SK-N-SH (cell line): ENCODE data around the gene FXYD7. TPM values are rescaled to one million over a fixed set of nuclear protein-coding genes. Genes with fewer than 3 reads are reported as not detected.

Source experiments
- CTCF ChIA-PET: fragments of 300-600, 350-600 bp; formaldehyde crosslinking; extraction: SDS; loops from one replicate; lab custom pipeline; 2021; lab: Yijun Ruan, JAX
- POLR2A ChIA-PET: fragments of 350-600 bp; sonication (Branson Sonifier 250); formaldehyde crosslinking; extraction: SDS; loops from one replicate; lab custom pipeline; 2020; ENCODE audit warnings: antibody characterized with exemption, inconsistent platforms; lab: Yijun Ruan, JAX
- DNase-seq: peaks from one replicate; pipeline ENCODE4 v3.0.0; 2012
- H2AFZ ChIP-seq: fragments of 200-600 bp; sonication (generic); 2 replicates; pipeline ENCODE4 v1.8.1; 2016; ENCODE audit warnings: antibody characterized with exemption, mild to moderate bottlenecking, low read depth
- H3F3A ChIP-seq: fragments of 200-600 bp; sonication (generic); replicated peaks from 2 replicates; pipeline ENCODE3; 2016; ENCODE audit warnings: antibody characterized with exemption, mild to moderate bottlenecking; ENCODE audit not compliant: insufficient read depth
- H3K27ac ChIP-seq, 2 experiments: fragments of 200-500 bp in 1 of 2; fragments of 200-600 bp in 1 of 2; sonication (Bioruptor generic) in 1 of 2; sonication (generic), shearing (Covaris generic) in 1 of 2; 2 replicates each; pipeline versions ENCODE4 v1.5.1 to v1.6.1; 2014 to 2016; ENCODE audit warnings: low read depth in 2 of 2, inconsistent platforms in 1 of 2, low read length in 1 of 2, mild to moderate bottlenecking in 1 of 2, mixed read lengths in 1 of 2
- H3K27me3 ChIP-seq: fragments of 200-600 bp; sonication (generic), shearing (Covaris generic); 2 replicates; pipeline ENCODE4 v1.6.1; 2016; ENCODE audit warnings: mixed run types; ENCODE audit not compliant: insufficient read depth
- H3K36me3 ChIP-seq, 2 experiments: fragments of 200-500 bp in 1 of 2; fragments of 200-600 bp in 1 of 2; sonication (Bioruptor generic) in 1 of 2; sonication (generic) in 1 of 2; replicated peaks in 1 of 2; 2 replicates each; pipeline versions ENCODE3 to v1.5.1; 2014 to 2016; ENCODE audit warnings: low read length in 1 of 2, mild to moderate bottlenecking in 1 of 2; ENCODE audit not compliant: insufficient read depth in 2 of 2, control insufficient read depth in 1 of 2
- H3K4me1 ChIP-seq, 2 experiments: fragments of 200-500 bp in 1 of 2; fragments of 200-600 bp in 1 of 2; sonication (Bioruptor generic) in 1 of 2; sonication (generic), shearing (Covaris generic) in 1 of 2; 2 replicates each; pipeline versions ENCODE4 v1.5.1 to v1.6.1; 2014 to 2016; ENCODE audit warnings: low read depth in 1 of 2, low read length in 1 of 2, mixed run types in 1 of 2; ENCODE audit not compliant: insufficient read depth in 2 of 2, control insufficient read depth in 1 of 2
- H3K4me2 ChIP-seq: fragments of 200-600 bp; sonication (generic), shearing (Covaris generic); 2 replicates; pipeline ENCODE4 v1.6.1; 2017; ENCODE audit warnings: mixed run types
- H3K4me3 ChIP-seq, 2 experiments: fragments of 200-500 bp in 1 of 2; fragments of 200-600 bp in 1 of 2; sonication (Bioruptor generic) in 1 of 2; sonication (generic), shearing (Covaris generic) in 1 of 2; 2 replicates each; pipeline versions ENCODE4 v1.5.1 to v1.8.1; 2014 to 2016; ENCODE audit warnings: low read depth in 2 of 2, inconsistent platforms in 1 of 2, low read length in 1 of 2, mild to moderate bottlenecking in 1 of 2, mixed read lengths in 1 of 2, moderate library complexity in 1 of 2
- H3K79me2 ChIP-seq: fragments of 200-600 bp; sonication (generic); 2 replicates; pipeline ENCODE4 v1.8.1; 2017; ENCODE audit warnings: mild to moderate bottlenecking; ENCODE audit not compliant: insufficient read depth
- H3K9ac ChIP-seq: fragments of 200-600 bp; sonication (generic); 2 replicates; pipeline ENCODE4 v1.6.1; 2017; ENCODE audit warnings: mixed run types
- H3K9me2 ChIP-seq: fragments of 200-600 bp; sonication (generic); 2 replicates; pipeline ENCODE4 v1.6.1; 2017; ENCODE audit warnings: mixed run types
- H3K9me3 ChIP-seq: fragments of 200-600 bp; sonication (generic); 2 replicates; pipeline ENCODE4 v1.6.1; 2017; ENCODE audit warnings: mixed run types, mild to moderate bottlenecking, moderate library complexity
- H4K20me1 ChIP-seq: fragments of 200-600 bp; sonication (generic); 2 replicates; pipeline ENCODE4 v1.6.1; 2017; ENCODE audit warnings: mild to moderate bottlenecking, mixed run types; ENCODE audit not compliant: insufficient read depth
- CTCF ChIP-seq: fragments of 200-600 bp; sonication (generic); IDR thresholded peaks from 2 replicates; pipeline ENCODE4 v1.6.1; 2017; ENCODE audit warnings: antibody characterized with exemption, mild to moderate bottlenecking, moderate library complexity
- ELF1 ChIP-seq: IDR thresholded peaks from 2 replicates; pipeline ENCODE4 v1.4.0; 2012
- EZH2phosphoT487 ChIP-seq: fragments of 200-600 bp; sonication (generic); IDR thresholded peaks from 2 replicates; pipeline ENCODE4 v1.6.1; 2017; ENCODE audit warnings: low read depth, mixed run types, mild to moderate bottlenecking, antibody characterized with exemption, moderate library complexity, borderline replicate concordance
- FOSL2 ChIP-seq: IDR thresholded peaks from 2 replicates; pipeline ENCODE4 v1.4.0; 2012; ENCODE audit warnings: low read depth, mild to moderate bottlenecking, moderate library complexity, borderline replicate concordance
- FOXM1 ChIP-seq: IDR thresholded peaks from 2 replicates; pipeline ENCODE4 v1.4.0; 2012; ENCODE audit warnings: low read depth, mild to moderate bottlenecking
- GABPA ChIP-seq: IDR thresholded peaks from 2 replicates; pipeline ENCODE4 v1.4.0; 2012; ENCODE audit warnings: low read depth, mild to moderate bottlenecking
- GATA2 ChIP-seq: sonication (generic); formaldehyde crosslinking; IDR thresholded peaks from 2 replicates; pipeline ENCODE4 v1.5.0; 2020; ENCODE audit warnings: mild to moderate bottlenecking, missing genetic modification reagents
- MAX ChIP-seq: IDR thresholded peaks from 2 replicates; pipeline ENCODE4 v1.4.0; 2012; ENCODE audit warnings: low read depth
- MXI1 ChIP-seq: IDR thresholded peaks from 2 replicates; pipeline ENCODE4 v1.6.1; 2012; ENCODE audit warnings: mild to moderate bottlenecking, low read depth, low read length, improper control_type of control experiment
- NFIC ChIP-seq: IDR thresholded peaks from 2 replicates; pipeline ENCODE4 v1.4.0; 2012; ENCODE audit warnings: borderline replicate concordance
- POLR2AphosphoS5 ChIP-seq: IDR thresholded peaks from 2 replicates; pipeline ENCODE4 v1.6.1; 2012; ENCODE audit warnings: low read depth, low read length
- RAD21 ChIP-seq: IDR thresholded peaks from 2 replicates; pipeline ENCODE4 v1.6.1; 2012; ENCODE audit warnings: mild to moderate bottlenecking, low read length
- RFX5 ChIP-seq: IDR thresholded peaks from 2 replicates; pipeline ENCODE4 v1.6.1; 2012; ENCODE audit warnings: mild to moderate bottlenecking, improper control_type of control experiment, low read length
- TEAD4 ChIP-seq: IDR thresholded peaks from 2 replicates; pipeline ENCODE4 v1.4.0; 2012; ENCODE audit warnings: mild to moderate bottlenecking, borderline replicate concordance; ENCODE audit not compliant: insufficient read depth
- USF2 ChIP-seq: fragments of 150-350 bp; IDR thresholded peaks from 2 replicates; pipeline ENCODE4 v1.6.1; 2017; ENCODE audit warnings: antibody characterized with exemption, low read length, low read depth, borderline replicate concordance
- YY1 ChIP-seq: IDR thresholded peaks from 2 replicates; pipeline ENCODE4 v1.4.0; 2012; ENCODE audit warnings: low read depth, mild to moderate bottlenecking
- ZBTB33 ChIP-seq: IDR thresholded peaks from 2 replicates; pipeline ENCODE4 v1.4.0; 2012; ENCODE audit warnings: low read depth, borderline replicate concordance
- WGBS: methylation state at CpG from one replicate; pipeline ENCODE4 v1.1.6; 2017; ENCODE audit warnings: low lambda C conversion rate; 5-methylcytosine and 5-hydroxymethylcytosine counted together
- polyA plus RNA-seq, 3 experiments: library from polyadenylated mRNA; depleted of rRNA; stranded (reverse); fragments of >200 nt; gene quantifications; 2 replicates each; pipeline ENCODE4 v1.2.3, GENCODE V29; 2012
- TF ChIP-seq, protein P1 (sequence below): IDR thresholded peaks from 2 replicates; pipeline ENCODE4; 2012

FXYD7 gene
- polyA plus RNA-seq, 1 of the 3 experiments (the other 2 are of a cell fraction) = 0.44 TPM

- Histone ChIP-seq H3K4me3 (no peak overlapping the region), H3K79me2 (no peaks in the 10 kb centered on the region), H3F3A (no peaks in the 10 kb centered on the region), H3K9me3 (no peaks in the 10 kb centered on the region), H3K27me3 (no peaks in the 10 kb centered on the region; the same call in 1 of the 2 replicates), H3K4me2 (no peak overlapping the region), H4K20me1 (no peaks in the 10 kb centered on the region), H2AFZ (peak overlapping the region; percentile 96; the same call in 1 of the 2 replicates), H3K36me3 (no peaks in the 10 kb centered on the region), H3K9ac (no peak overlapping the region), H3K9me2 (no peaks in the 10 kb centered on the region), H3K27ac (no peak overlapping the region), H3K4me1 (peaks cover 0 to 8% of the 10 kb centered on the region in 2 experiments; a peak in 1 of 4 replicates)
- POLR2A ChIA-PET = no interaction called here
- no peak for TF ChIP-seq POLR2AphosphoS5
- TF ChIP-seq CTCF = no peak
- no peak for TF ChIP-seq MAX
- TF ChIP-seq RFX5 = no peak
- TF ChIP-seq FOXM1 = no peak
- no peak for TF ChIP-seq USF2
- no peak for TF ChIP-seq MXI1
- TF ChIP-seq TEAD4 = no peak
- no peak for TF ChIP-seq ELF1
- TF ChIP-seq, protein P1, sequence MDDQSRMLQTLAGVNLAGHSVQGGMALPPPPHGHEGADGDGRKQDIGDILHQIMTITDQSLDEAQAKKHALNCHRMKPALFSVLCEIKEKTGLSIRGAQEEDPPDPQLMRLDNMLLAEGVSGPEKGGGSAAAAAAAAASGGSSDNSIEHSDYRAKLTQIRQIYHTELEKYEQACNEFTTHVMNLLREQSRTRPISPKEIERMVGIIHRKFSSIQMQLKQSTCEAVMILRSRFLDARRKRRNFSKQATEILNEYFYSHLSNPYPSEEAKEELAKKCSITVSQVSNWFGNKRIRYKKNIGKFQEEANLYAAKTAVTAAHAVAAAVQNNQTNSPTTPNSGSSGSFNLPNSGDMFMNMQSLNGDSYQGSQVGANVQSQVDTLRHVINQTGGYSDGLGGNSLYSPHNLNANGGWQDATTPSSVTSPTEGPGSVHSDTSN = no peak
- TF ChIP-seq FOSL2 = no peak
- no peak for DNase-seq
- CTCF ChIA-PET = interaction anchor here (1.2 to 7.5 kb wide), 8 partner anchors 11 to 144 kb away, joined by 3 to 60 read pairs (median 14); partner anchors contain the start of genes FXYD1, FXYD3, FXYD7 and LGI4
- 80% methylated on average over 17 of the region's 19 CpGs for WGBS
Observed at GRCh38 chr19:35125270-35125717, 17.8 kb upstream of the FXYD7 start.

GRCh38 chr19:35125749-35126623 is 17.1 kb upstream of the FXYD7 start:
- ChIA-PET CTCF (interaction anchor here (1.2 to 7.5 kb wide), 6 partner anchors 10 to 59 kb away, joined by 3 to 60 read pairs (median 20); partner anchors contain the start of genes FXYD1, FXYD3, FXYD7 and LGI4), POLR2A (no interaction called here)
- no peak overlapping the region for H3K9ac ChIP-seq
- no peak for TF ChIP-seq GATA2
- TF ChIP-seq, protein P1 = no peak
- TF ChIP-seq EZH2phosphoT487 = no peak
- no peak for TF ChIP-seq YY1
- no peak for TF ChIP-seq TEAD4
- no peak for TF ChIP-seq NFIC
- TF ChIP-seq MAX = no peak
- no peak for TF ChIP-seq GABPA
- TF ChIP-seq RAD21 = no peak
- TF ChIP-seq ZBTB33 = no peak

More at GRCh38 chr19:35125749-35126623, 17.1 kb upstream of the FXYD7 start:
- WGBS = 90% methylated on average over 19 of the region's 35 CpGs
- Histone ChIP-seq H3K9me3 (no peaks in the 10 kb centered on the region), H3K4me3 (no peak overlapping the region), H3K4me1 (peaks cover 0 to 8% of the 10 kb centered on the region in 2 experiments; a peak in 1 of 4 replicates), H3K79me2 (no peaks in the 10 kb centered on the region), H3K36me3 (no peaks in the 10 kb centered on the region), H3K27me3 (no peaks in the 10 kb centered on the region; the same call in 1 of the 2 replicates), H3K27ac (no peak overlapping the region), H3K4me2 (no peak overlapping the region), H2AFZ (no peak overlapping the region), H4K20me1 (no peaks in the 10 kb centered on the region), H3F3A (no peaks in the 10 kb centered on the region), H3K9me2 (no peaks in the 10 kb centered on the region)
- no peak for DNase-seq
